Jurkat, Clone E6-1 (cell line): ENCODE data around the gene ASCL2.

ENCODE experiments used
- DNase-seq: peaks from one replicate; pipeline ENCODE4 v3.0.0-alpha.2; 2011; ENCODE audit warnings: low read depth, low spot score
- H3K4me3 ChIP-seq: 2 replicates; pipeline ENCODE4 v1.5.1; 2011; ENCODE audit warnings: mild to moderate bottlenecking, low read length, control low read depth, moderate library complexity

The ASCL2 gene

DNA sequence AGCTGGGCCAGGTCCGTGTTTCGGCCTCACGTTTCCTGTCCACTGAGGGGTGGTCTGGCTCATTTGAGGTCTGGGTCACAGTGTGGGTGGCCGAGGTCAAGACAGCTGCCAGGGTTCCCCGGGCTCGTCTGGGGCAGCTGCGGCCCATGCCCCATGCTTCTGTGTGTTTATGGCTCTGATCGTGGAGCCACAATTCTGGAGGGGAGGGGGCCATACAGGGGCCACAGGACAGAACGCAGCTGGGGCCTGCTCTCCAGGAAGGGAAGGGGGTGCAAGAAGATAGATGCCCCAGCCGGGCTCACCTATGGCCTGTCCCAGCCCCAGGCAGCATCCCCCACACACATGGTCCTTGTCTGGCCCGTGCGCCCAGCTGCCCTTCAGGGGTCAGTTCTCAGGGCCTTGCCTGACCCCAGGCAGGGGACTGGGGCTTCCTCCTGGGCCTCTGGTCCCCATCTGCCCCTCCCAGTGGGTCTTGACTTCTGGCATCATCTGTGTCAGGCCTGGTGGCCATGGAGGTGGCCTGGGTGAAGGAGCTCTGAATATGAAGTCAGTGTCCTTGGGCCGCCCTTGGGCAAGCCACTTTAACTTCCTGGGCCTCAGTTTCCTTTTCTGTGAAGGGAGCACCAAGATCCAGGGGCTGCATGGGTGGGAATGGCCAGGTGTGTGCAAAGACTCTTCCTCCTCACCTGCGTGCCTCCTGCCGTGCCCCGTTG is 39.8 kb upstream of the ASCL2 start:
- no peak overlapping the region for H3K4me3 ChIP-seq
- DNase-seq = no peak

GRCh38 chr11:2309251-2310072 is 39.1 kb upstream of the ASCL2 start:
- H3K4me3 ChIP-seq = no peak overlapping the region
- DNase-seq = no peak

GRCh38 chr11:2308713-2309112 is 38.3 kb upstream of the ASCL2 start:
- no peak for DNase-seq
- no peak overlapping the region for H3K4me3 ChIP-seq

DNA sequence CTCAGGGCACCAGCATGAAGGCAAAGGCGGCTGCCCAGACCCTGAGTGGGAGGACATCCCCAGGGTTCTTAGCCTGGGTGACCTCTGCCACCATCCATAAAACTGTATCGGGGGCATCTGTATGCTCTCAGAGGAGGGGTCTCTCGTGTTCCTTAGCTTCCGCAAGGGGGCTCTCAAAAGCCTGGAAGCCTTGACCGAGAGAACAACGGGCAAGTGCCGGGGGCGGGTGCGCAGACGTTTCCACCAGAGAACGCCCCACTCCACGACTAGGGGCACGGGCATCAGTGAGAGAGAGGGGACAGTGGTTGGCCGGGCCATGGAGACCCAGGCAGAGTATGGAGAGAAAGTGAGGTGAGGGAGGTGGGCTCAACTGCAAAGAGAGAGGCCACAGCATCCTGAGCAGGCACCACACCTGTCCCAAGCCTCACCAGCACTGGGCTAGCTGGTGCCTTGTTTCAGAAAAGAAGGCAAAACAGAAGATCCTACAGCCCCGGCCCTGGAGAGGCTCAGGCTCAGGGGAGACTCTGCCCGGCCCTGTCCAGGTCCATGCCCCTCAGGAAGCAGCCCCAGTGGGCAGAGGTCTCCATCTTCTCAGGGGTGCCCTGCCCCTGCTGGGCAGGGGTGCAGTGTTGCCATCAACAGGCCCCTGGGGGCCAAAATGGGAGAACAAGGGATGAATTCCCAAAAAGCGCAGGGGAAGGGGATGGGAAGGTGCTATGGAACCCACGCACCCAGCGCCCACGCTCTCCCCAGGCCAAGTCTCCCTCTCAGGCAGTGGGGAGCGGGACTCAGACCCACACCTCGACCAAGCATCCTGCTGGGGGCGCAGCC is 37.3 kb upstream of the ASCL2 start:
- H3K4me3 ChIP-seq = no peak overlapping the region
- no peak for DNase-seq

GRCh38 chr11:2306877-2307500 is 36.6 kb upstream of the ASCL2 start:
- H3K4me3 ChIP-seq = no peak overlapping the region
- no peak for DNase-seq

GRCh38 chr11:2306452-2306823 is 36.0 kb upstream of the ASCL2 start:
- no peak for DNase-seq
- H3K4me3 ChIP-seq = no peak overlapping the region

- H3K4me3 ChIP-seq = no peak overlapping the region
- DNase-seq = no peak
Observed at GRCh38 chr11:2305788-2306451, 35.5 kb upstream of the ASCL2 start.

- H3K4me3 ChIP-seq = no peak overlapping the region
- DNase-seq = peak; percentile 27
Observed at GRCh38 chr11:2305140-2305778, 34.9 kb upstream of the ASCL2 start.

DNA sequence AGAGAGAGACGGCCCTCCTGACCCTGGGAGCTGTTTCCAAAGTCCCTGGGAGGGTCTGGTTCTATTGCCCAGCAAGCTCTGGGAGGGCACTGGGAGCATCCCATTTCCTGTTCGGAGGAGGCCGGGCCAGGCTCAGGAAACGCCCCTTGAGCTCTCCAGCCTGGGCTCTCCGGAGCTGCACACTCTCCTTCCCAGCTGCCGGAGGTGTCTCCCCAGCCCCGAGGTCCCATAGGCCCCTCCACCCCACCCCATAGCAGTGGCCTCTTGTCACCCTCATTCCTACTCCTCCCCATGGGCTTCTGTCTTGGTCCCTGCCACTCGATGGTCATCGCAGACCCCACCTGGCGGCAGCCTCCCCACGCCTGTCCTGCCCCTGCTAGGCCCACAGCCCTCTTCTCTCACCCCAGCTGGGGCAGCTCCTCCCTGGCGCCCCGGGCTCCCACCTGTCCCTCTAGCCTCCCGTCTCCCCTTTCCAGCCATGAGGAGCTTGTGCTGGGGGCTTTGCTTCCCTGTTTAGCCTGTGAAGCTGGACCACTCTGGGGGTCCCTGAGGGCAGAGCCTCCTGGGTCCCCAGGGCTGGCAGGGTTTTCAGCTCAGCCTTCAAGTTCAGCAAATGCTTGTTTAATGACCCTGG is 34.2 kb upstream of the ASCL2 start:
- DNase-seq = no peak

DNA sequence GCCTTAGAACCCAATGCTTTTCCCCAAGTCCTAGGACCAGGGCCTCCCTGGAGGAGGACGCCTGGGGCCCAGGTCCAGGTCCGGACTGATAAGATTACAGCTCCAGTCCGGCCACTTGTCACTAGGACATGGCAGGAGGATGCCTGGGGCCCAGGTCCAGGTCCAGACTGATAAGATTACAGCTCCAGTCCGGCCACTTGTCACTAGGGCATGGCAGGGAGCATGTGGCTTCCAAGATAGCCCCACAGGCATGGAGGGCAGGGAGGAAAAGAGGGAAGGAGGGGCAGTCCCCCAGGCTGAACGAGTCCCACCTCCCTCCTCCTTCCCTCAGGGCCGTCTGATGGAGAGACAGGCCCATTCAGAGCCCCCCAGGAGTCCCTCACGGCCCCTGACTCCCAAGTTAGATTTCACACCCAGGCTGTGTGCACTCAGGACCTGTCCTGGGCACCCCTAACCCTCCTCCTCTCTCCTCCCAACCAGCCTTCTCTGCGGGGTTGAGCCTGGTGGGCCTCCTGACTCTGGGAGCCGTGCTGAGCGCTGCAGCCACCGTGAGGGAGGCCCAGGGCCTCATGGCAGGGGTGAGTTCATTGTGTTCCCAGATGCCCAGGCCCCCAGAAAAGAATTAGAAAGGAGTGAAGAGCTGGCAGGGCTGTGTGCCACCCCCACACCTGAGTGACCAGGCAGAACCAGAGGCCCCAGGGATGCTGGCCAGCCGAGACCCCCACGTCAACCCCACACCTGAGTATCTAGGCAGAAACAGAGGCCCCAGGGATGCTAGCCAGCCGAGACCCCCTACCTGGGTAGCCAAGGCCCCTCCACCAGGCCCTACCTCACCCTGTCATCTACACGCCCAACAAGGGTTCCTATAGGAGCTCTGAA is 33.5 kb upstream of the ASCL2 start:
- DNase-seq = no peak

More for the DNA sequence above, 34.2 kb upstream of the ASCL2 start:
- no peak overlapping the region for H3K4me3 ChIP-seq

GRCh38 chr11:2302896-2303626 is 32.7 kb upstream of the ASCL2 start:
- no peak overlapping the region for H3K4me3 ChIP-seq
- no peak for DNase-seq

More for the DNA sequence above, 33.5 kb upstream of the ASCL2 start:
- H3K4me3 ChIP-seq = no peak overlapping the region

- DNase-seq = no peak
- no peak overlapping the region for H3K4me3 ChIP-seq
Observed at GRCh38 chr11:2302306-2302895, 32.0 kb upstream of the ASCL2 start.

DNA sequence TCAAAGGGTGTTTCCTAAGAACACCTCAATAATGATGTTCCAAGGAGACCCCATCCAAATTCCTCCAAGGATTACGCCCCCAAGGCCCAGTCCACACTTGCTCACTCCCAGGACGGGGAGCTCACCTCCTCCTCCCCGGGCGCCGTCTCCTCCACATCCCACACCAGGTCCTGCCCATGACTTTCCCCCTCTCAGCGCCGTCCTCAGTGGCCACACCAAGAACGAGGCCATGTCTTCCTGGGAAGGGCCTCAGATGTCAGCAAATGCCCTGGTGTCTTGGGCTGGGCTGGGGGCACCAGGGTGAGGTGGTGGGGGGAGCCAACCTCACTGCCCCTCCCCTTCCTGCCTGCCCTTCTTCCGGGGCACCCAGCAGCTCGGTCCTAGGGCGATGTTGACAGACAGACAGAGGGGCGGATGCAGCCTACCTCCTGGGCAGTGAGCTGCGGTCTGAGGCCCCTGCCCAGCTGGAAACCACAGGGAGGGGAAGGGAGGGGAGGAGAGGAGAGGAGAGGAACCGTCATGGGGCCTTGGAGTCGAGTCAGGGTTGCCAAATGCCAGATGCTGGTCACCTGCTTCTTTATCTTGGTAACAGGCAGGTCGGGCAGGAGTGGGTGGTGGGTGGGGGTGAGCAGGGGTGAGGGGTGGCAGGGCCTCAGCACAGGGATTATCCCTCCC is 31.4 kb upstream of the ASCL2 start, which contains the start of the genes C11orf21 and TSPAN32:
TSS of gene C11orf21 (minus strand) at position 288 of the 675 bp plus-strand sequence. CDS start at position 178, 110 bp downstream.
TSS of gene TSPAN32 (plus strand) at position 383 of the 675 bp plus-strand sequence. CDS start at position 520, 137 bp downstream.
- DNase-seq = no peak
- H3K4me3 ChIP-seq = no peak within 1 kb of the TSS

DNA sequence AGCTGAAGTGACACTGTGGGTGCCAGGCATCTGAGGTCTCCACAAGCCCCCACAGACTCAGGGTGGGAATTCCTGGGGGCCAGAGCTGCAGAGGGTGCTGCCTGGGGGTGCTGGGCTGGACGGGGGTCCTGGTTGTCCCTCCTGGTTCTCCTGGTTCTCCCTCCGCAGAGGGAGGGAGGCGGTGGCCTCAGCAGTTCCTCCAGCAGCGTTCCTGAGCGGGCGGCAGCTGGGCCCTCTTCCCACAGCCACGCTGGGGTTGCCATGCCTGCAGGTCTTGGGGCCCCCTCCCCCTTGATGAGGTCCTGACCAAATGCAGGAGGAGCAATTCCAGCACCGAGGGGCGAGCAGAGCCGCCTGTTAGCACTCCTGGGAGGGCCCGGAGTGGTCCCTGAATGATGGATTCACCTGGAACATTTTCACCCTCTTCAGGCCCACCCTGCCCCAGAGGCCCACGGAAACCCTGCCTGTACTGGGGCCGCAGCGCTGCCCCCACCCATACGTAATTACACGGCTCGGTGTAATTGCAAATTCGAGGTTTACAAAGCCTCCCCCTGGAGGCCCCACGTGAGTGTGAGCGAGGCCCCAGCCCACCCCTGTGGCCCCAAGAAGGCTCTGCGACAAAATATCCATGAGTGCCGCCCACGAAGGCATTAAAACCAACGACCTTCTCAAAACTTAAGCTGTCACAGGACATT is 30.7 kb upstream of the ASCL2 start:
- no peak for DNase-seq
- H3K4me3 ChIP-seq = no peak overlapping the region
